LoVo (cell line): ENCODE results near the gene LOXL1.

Experiments
- DNase-seq: peaks from one replicate; pipeline ENCODE4 v3.0.0-alpha.2; 2016; ENCODE audit warnings: low spot score

LOXL1 gene

GRCh38 chr15:73994912-73995622 is 68.8 kb downstream of the LOXL1 start:
- peak; percentile 31 for DNase-seq

- no peak for DNase-seq
Measured at GRCh38 chr15:73996267-73996666, 70.0 kb downstream of the LOXL1 start.

- no peak for DNase-seq
Measured at GRCh38 chr15:73996939-73997338, 70.7 kb downstream of the LOXL1 start.

- no peak for DNase-seq
Measured at GRCh38 chr15:73997986-73998385, 71.7 kb downstream of the LOXL1 start.
